Heart right ventricle (tissue), 16 donors: Measurements from ENCODE around the gene ADTRP. TPM values are rescaled to one million over a fixed set of nuclear protein-coding genes. Genes with fewer than 3 reads are reported as not detected.

Experiments
- ATAC-seq, 8 donors: fragments of 200-7000 bp; cut with Tn5 transposase; one replicate each; pipeline ENCODE4 v1.9.1; 2020; ENCODE audit warnings: mild to moderate bottlenecking in 8 of 8, moderate library complexity in 8 of 8, moderate number of reproducible peaks in 1 of 8
- DNase-seq, 2 donors: peaks; one replicate each; pipeline ENCODE4 v3.0.0-alpha.2; 2020
- H3K27ac ChIP-seq, 10 donors: fragments of 200-600 bp; sonication (generic) in 2 of 10; one replicate each; pipeline versions ENCODE4 v1.5.0 to v1.8.0; 2020 to 2022; ENCODE audit warnings: mild to moderate bottlenecking in 3 of 10
- H3K27me3 ChIP-seq, 7 donors: fragments of 200-600 bp; one replicate each; pipeline ENCODE4 v1.8.0; 2021 to 2022; ENCODE audit warnings: mild to moderate bottlenecking in 2 of 7
- H3K36me3 ChIP-seq, 9 donors: fragments of 200-600 bp; sonication (generic) in 1 of 9; one replicate each; pipeline versions ENCODE4 v1.5.0 to v1.8.0; 2020 to 2022; ENCODE audit warnings: mild to moderate bottlenecking in 2 of 9
- H3K4me1 ChIP-seq, 9 donors: fragments of 200-600 bp; sonication (generic) in 1 of 9; one replicate each; pipeline versions ENCODE4 v1.5.0 to v1.8.0; 2020 to 2022; ENCODE audit warnings: mild to moderate bottlenecking in 4 of 9
- H3K4me3 ChIP-seq, 10 donors: fragments of 200-600 bp; sonication (generic) in 2 of 10; one replicate each; pipeline versions ENCODE4 v1.5.0 to v1.8.0; 2020 to 2022; ENCODE audit warnings: mild to moderate bottlenecking in 7 of 10, moderate library complexity in 2 of 10
- H3K9me3 ChIP-seq, 11 donors: fragments of 200-600 bp in 10 of 11; sonication (generic) in 2 of 11; one replicate each; pipeline versions ENCODE4 v1.5.0 to v1.8.0; 2013 to 2022; ENCODE audit warnings: mild to moderate bottlenecking in 2 of 11, control low read depth in 1 of 11, moderate library complexity in 1 of 11
- CTCF ChIP-seq, 9 donors: fragments of 200-600 bp; sonication (generic) in 2 of 9; IDR thresholded peaks; one replicate each; pipeline versions ENCODE4 v1.5.0 to v1.8.0; 2021 to 2022; ENCODE audit warnings: antibody characterized with exemption in 9 of 9, mild to moderate bottlenecking in 5 of 9, moderate library complexity in 1 of 9
- WGBS, 2 donors: extraction: QIAGEN DNeasy Blood & Tissue Kit; methylation state at CpG; one replicate each; pipeline ENCODE4 v1.1.7; 2013; ENCODE audit warnings: inconsistent platforms in 1 of 2; 5-methylcytosine and 5-hydroxymethylcytosine counted together
- intact Hi-C, 10 donors: fragments of 100-400 bp; cut with DNase I; formaldehyde crosslinking; loops; one replicate each; pipeline versions ENCODE4 v1.11.1 to v1.14.2; 2022
- polyA plus RNA-seq, 2 donors: library from polyadenylated mRNA; stranded (reverse); fragments of 200-250 nt; gene quantifications; one replicate each; pipeline ENCODE4 v1.2.3, GENCODE V29; 2013
- total RNA-seq, 10 donors: library from RNA; stranded (reverse); fragmentation: NEBNext Ultra II Directional in 3 of 10; extraction: Animal tissue kit (Norgen Biotek cat#: 25700) in 3 of 10; gene quantifications; one replicate each; pipeline versions ENCODE4 v1.2.1 to v1.2.4, GENCODE V29; 2021 to 2023
- donor health status: Arrhythmogenic right ventricular cardiomyopathy.
- donor health status: ischemic (EF 13 %, LVEDD 7.1; RV severe dilation, severe dysfunction).
- donor health status: healthy with polysubstance abuse.
- donor health status: DM: no; HTN: yes; CAD: no.
- donor health status: DM: no; HTN: no; CAD: no.
- donor health status: ischemic (EF 25% LVEDD 6.9; RV normal size, moderate dysfunction).
- donor health status: ischemic (EF 25% LVEDD 5.7; RV mildly dilated, moderate dysfunction).
- donor health status: healthy.
- donor health status: DM: yes; HTN: yes; CAD: no.
- donor health status: Ischemic cardiomyopathy.
- donor health status: ischemic (EF 35%, LVEDD 5.7; RV mildly dilated, moderate dysfunction).
- donor health status: nonischemic (EF 11% LVEDD 7.7; RV severe dilation, severe dysfunction).
- donor health status: DM: yes; HTN: yes; CAD: no.
- donor health status: PGD.
- donor health status: ischemic (EF 29% LVEDD 5.4; RV normal size, mild dysfunction).
- donor health status: nonischemic (EF 23%, LVEDD 6.1; RV moderate dilation, normal function).

Gene ADTRP
- total and polyA plus RNA-seq, 12 donors, result 0.14 to 0.37 (median 0.24) TPM; not detected in 9

DNA sequence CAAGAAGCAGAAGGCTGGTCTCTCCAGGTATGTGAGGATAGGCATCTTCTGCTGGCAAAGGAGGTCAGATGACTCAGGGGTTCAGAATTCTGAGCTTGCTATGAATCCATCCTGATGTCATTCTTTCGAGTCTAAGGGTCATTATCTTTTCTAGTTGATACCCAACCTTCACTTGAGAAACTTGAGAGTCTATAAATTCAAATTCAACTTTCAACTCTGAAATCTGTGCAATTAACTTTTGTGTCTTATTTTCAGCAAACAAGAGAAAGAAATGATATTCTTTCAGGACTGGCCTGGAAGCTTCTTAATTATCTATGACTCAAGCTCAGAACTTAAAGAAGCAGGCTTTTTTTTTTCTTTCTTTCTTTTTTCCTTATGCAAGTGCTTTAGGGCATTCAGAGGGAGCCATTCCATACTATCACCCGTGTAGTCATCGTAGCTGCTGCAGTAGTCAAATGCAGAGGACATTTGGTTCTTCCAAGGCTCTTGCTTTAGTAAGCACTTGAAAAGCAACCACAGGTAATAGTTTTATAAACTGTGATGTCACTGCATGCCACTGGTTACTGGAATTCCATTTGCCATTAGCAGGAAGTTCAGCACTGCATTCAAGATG is 93.0 kb downstream of the ADTRP start:
- intact Hi-C loops, result no loop called here
- no peak for ATAC-seq

GRCh38 chr6:11684901-11685480 is 93.6 kb downstream of the ADTRP start:
- DNase-seq, result no peak
- Histone ChIP-seq H3K4me3 (no peak overlapping the region), H3K36me3 (no peaks in the 10 kb centered on the region), H3K9me3 (peaks cover 0 to 12% (median 3%) of the 10 kb centered on the region in 11 donors), H3K4me1 (peaks cover 0 to 4% (median 0%) of the 10 kb centered on the region in 9 donors), H3K27ac (no peak overlapping the region), H3K27me3 (no peaks in the 10 kb centered on the region)
- WGBS, 2 donors, result 81 to 89% methylated on average over 4 of the region's 4 CpGs
- no peak for TF ChIP-seq CTCF (IDR thresholded peaks at IDR 0.05)
- intact Hi-C loops, result no loop called here
- no peak for ATAC-seq

More for the DNA sequence above, 93.0 kb downstream of the ADTRP start:
- H3K36me3 ChIP-seq, result no peaks in the 10 kb centered on the region
- H3K9me3 ChIP-seq, result peaks cover 0 to 9% (median 2%) of the 10 kb centered on the region in 11 donors
- H3K4me3 ChIP-seq, result no peak overlapping the region
- 73 to 74% methylated on average over 3 of the region's 3 CpGs for WGBS, 2 donors
- H3K4me1 ChIP-seq, result peaks cover 0 to 4% (median 0%) of the 10 kb centered on the region in 9 donors
- H3K27ac ChIP-seq, result no peak overlapping the region
- TF ChIP-seq CTCF (IDR thresholded peaks at IDR 0.05), result no peak
- H3K27me3 ChIP-seq, result no peaks in the 10 kb centered on the region
- no peak for DNase-seq

GRCh38 chr6:11683871-11684270 is 94.7 kb downstream of the ADTRP start:
- Histone ChIP-seq H3K27ac (no peak overlapping the region), H3K4me3 (no peak overlapping the region), H3K9me3 (peaks cover 0 to 15% (median 3%) of the 10 kb centered on the region in 11 donors), H3K27me3 (no peaks in the 10 kb centered on the region), H3K4me1 (peaks cover 0 to 4% (median 0%) of the 10 kb centered on the region in 9 donors), H3K36me3 (no peaks in the 10 kb centered on the region)
- 93 to 95% methylated on average over 2 of the region's 2 CpGs for WGBS, 2 donors
- ATAC-seq (no peak), DNase-seq (no peak)
- intact Hi-C loops, result no loop called here
- TF ChIP-seq CTCF (IDR thresholded peaks at IDR 0.05), result no peak

DNA sequence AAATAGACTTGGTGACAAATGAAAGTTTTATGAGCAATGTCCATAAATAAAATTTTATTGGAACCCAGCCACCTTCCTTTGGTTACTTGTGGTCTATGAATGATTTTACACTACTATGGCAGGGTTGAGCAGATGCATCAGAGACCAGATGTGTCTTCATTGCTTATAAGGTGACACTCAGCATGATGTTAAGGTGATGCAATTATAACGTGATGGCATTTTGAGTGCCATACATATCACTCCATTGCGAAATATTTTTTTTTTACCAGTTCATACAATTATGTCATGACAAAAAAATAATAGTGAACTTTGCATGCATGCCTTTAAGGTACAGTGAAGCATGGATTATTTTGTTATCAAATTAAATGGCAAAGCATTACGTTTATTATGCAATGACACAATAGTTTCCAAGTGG is 96.0 kb downstream of the ADTRP start:
- WGBS, 2 donors, result 83 to 87% methylated on average over 3 of the region's 3 CpGs
- no peak for DNase-seq
- no peak overlapping the region for H3K4me3 ChIP-seq
- no peaks in the 10 kb centered on the region for H3K27me3 ChIP-seq
- H3K9me3 ChIP-seq, result peaks cover 0 to 15% (median 3%) of the 10 kb centered on the region in 11 donors
- peaks cover 0 to 4% (median 0%) of the 10 kb centered on the region in 9 donors for H3K4me1 ChIP-seq
- H3K27ac ChIP-seq, result no peak overlapping the region
- TF ChIP-seq CTCF (IDR thresholded peaks at IDR 0.05), result no peak
- intact Hi-C loops, result no loop called here
- ATAC-seq, result no peak
- H3K36me3 ChIP-seq, result no peaks in the 10 kb centered on the region
